Ovary (tissue), 3 donors: Measurements from ENCODE around the gene HOXA6.

ENCODE experiments used
- CTCF ChIP-seq, 3 donors: fragments of 450-650 bp in 2 of 3; fragments of 200-600 bp in 1 of 3; IDR thresholded peaks; one replicate each; pipeline versions ENCODE4 v1.5.1 to v1.8.0; 2016 to 2022; ENCODE audit warnings: antibody characterized with exemption in 3 of 3, mild to moderate bottlenecking in 1 of 3
- EP300 ChIP-seq: sonication (generic); formaldehyde crosslinking; IDR thresholded peaks from one replicate; pipeline ENCODE4 v1.6.1; 2017; ENCODE audit warnings: antibody characterized with exemption
- POLR2A ChIP-seq: fragments of 450-650 bp; IDR thresholded peaks from one replicate; pipeline ENCODE4 v1.6.1; 2017; ENCODE audit warnings: antibody characterized with exemption, mild to moderate bottlenecking, moderate library complexity
- donor health status: DM: no; HTN: no; CAD: no.

- TF ChIP-seq CTCF (IDR thresholded peaks at IDR 0.05) (no peak), POLR2A (no peak), EP300 (no peak)
Measured at GRCh38 chr7:27151341-27151930, 3.9 kb upstream of the HOXA6 start.
